ENCODE measurements around the gene VPS16.

VPS16 gene

DNA sequence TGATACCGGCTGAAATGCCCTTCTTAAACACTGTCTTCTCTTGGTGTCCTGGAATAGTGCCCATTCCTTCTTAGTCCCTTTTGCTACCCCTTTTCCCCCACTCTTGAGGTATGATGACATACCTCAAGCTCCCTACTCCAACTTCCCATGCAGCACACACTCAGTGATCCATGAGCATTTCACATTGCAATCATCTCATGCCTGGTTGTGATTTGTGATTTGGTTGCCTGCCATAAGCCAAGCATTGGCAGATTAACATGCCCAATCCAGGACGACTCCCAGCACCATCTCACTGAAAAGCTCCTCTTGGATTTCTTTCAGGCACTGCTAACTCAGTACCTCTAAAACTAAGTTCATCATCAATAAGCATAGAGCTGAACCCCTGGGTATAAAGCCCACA, 18.0 kb downstream of the VPS16 start:
- TF ChIP-seq, protein P1, sequence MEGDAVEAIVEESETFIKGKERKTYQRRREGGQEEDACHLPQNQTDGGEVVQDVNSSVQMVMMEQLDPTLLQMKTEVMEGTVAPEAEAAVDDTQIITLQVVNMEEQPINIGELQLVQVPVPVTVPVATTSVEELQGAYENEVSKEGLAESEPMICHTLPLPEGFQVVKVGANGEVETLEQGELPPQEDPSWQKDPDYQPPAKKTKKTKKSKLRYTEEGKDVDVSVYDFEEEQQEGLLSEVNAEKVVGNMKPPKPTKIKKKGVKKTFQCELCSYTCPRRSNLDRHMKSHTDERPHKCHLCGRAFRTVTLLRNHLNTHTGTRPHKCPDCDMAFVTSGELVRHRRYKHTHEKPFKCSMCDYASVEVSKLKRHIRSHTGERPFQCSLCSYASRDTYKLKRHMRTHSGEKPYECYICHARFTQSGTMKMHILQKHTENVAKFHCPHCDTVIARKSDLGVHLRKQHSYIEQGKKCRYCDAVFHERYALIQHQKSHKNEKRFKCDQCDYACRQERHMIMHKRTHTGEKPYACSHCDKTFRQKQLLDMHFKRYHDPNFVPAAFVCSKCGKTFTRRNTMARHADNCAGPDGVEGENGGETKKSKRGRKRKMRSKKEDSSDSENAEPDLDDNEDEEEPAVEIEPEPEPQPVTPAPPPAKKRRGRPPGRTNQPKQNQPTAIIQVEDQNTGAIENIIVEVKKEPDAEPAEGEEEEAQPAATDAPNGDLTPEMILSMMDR (IDR thresholded peaks at IDR 0.05; ENCODE audit: extremely low read depth, insufficient read depth, missing control alignments) = no peak
- in situ Hi-C loops (cut with MboI; ENCODE audit: low pct_unique_long_range_greater_than_20kb, low sequenced_read_pairs, unreplicated experiment) = no loop called here
- no peak for DNase-seq (ENCODE audit: low spot score)

DNA sequence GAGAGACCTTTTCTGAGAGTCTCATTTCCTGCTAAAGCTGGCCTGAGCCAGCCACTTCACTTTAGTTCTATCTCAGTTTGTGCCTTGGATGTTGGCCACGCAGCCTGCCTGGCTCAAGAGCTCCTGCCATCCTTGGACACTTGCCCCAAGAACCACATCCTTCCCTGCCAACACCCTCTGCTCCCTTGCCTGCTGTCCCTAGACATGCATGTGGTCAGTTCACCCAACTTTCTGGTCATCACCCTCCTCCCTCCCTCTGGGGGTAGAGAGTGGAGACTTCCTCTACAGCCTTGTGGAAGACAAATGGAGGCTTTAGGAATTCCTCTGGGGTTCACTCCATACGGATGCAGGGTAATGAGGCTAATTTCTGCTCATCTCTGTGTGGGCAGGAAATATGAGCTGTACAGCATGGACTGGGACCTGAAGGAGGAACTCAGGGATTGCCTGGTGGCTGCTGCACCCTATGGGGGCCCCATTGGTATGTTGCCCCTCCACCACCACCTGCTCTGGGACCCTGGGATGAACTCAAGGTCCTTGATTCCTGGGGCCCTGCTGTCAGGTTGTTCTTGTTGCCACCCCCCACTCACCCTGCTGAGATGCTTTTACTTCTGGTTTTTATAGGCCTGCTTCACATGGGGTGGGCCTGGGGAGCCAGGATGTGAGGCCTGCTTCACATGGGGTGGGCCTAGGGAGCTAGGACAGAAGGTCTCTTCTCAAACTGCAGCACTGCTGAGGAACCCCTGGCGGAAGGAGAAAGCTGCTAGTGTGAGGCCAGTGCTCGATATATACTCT, 19.0 kb downstream of the VPS16 start:
- TF ChIP-seq, protein P1 (IDR thresholded peaks at IDR 0.05; ENCODE audit: extremely low read depth, insufficient read depth, missing control alignments) = no peak
- no peak for DNase-seq (ENCODE audit: low spot score)
- in situ Hi-C loops (cut with MboI; ENCODE audit: low pct_unique_long_range_greater_than_20kb, low sequenced_read_pairs, unreplicated experiment) = no loop called here

DNA sequence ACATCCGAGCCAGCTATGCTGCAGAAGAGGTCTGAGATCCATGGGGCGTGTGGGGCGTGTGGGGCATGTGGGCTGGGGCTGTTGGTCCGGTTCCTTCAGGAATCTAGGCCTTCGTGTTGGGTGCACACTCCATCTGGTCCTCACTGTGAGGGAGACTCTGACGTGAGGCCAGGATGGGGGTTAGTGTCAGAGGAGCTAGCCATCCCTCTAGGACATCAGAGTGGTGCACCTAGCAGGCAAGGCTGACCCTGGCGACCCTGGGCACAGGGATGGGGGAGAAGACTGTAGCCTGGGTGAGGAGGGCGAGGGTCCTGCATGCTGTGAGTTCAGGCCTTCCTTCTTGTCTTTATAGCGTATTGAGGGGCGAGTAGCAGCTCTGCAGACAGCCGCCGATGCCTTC, 24.1 kb downstream of the VPS16 start:
- in situ Hi-C loops (cut with MboI; ENCODE audit: low pct_unique_long_range_greater_than_20kb, low sequenced_read_pairs, unreplicated experiment) = no loop called here
- TF ChIP-seq, protein P1 (IDR thresholded peaks at IDR 0.05; ENCODE audit: extremely low read depth, insufficient read depth, missing control alignments) = no peak
- no peak for DNase-seq (ENCODE audit: low spot score)

DNA sequence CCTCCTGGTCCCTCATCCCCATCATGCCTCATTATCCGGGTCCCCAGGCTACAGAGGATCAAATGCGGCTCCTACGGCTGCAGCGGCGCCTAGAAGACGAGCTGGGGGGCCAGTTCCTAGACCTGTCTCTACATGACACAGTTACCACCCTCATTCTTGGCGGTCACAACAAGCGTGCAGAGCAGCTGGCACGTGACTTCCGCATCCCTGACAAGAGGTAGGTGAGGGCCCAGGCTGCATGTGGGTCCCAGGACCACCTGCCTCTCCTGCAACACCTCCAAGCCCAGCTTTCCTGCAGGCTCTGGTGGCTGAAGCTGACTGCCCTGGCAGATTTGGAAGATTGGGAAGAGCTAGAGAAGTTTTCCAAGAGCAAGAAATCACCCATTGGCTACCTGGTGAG, 24.6 kb downstream of the VPS16 start:
- in situ Hi-C loops (cut with MboI; ENCODE audit: low pct_unique_long_range_greater_than_20kb, low sequenced_read_pairs, unreplicated experiment) = no loop called here
- no peak for DNase-seq (ENCODE audit: low spot score)
- TF ChIP-seq, protein P1 (IDR thresholded peaks at IDR 0.05; ENCODE audit: extremely low read depth, insufficient read depth, missing control alignments) = no peak

DNA sequence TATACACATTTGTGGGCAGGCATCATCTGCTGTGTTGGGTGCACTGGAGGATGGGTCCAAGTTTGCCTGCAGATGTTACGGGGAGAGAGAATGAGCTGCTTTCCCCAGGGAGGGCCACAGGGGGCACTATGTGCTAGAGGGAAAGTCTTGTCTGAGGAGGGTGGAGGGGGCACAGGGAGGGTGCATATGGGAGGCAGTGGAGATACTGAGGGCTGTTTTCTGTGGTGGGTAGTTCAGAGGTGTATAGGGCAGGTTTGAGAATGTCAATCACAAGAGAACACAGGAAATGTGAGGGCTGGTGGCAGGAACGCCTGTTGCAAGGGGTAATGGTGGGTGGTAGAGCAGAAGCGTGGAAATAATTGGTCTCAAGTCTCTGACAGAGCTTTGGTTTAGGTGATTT, 25.1 kb downstream of the VPS16 start:
- no peak for DNase-seq (ENCODE audit: low spot score)
- in situ Hi-C loops (cut with MboI; ENCODE audit: low pct_unique_long_range_greater_than_20kb, low sequenced_read_pairs, unreplicated experiment) = no loop called here

DNA sequence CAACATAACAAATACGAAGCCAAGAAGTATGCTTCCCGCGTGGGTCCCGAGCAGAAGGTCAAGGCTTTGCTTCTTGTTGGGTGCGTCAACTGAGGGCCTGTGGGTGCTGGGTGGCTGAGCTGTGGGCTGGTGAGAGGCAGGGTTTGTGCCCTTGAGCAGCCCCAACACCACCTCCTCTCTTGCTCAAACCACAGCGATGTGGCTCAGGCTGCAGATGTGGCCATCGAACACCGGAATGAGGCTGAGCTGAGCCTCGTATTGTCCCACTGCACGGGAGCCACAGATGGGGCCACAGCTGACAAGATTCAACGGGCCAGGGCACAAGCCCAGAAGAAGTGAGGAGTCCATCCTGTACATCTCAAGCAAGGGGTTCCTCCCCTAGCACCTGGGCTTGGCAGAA, 25.7 kb downstream of the VPS16 start:
- in situ Hi-C loops (cut with MboI; ENCODE audit: low pct_unique_long_range_greater_than_20kb, low sequenced_read_pairs, unreplicated experiment) = no loop called here
- TF ChIP-seq, protein P1 (IDR thresholded peaks at IDR 0.05; ENCODE audit: extremely low read depth, insufficient read depth, missing control alignments) = no peak
- no peak for DNase-seq (ENCODE audit: low spot score)

More for the DNA sequence above, 25.1 kb downstream of the VPS16 start:
- TF ChIP-seq, protein P1 (IDR thresholded peaks at IDR 0.05; ENCODE audit: extremely low read depth, insufficient read depth, missing control alignments) = peak; percentile 19
